Measurements from ENCODE around the gene DDX41. TPM values are rescaled to one million over a fixed set of nuclear protein-coding genes. Genes with fewer than 3 reads are reported as not detected.

Gene DDX41
- total RNA-seq, 1 experiment from 2014 or later = 136 TPM

DNA sequence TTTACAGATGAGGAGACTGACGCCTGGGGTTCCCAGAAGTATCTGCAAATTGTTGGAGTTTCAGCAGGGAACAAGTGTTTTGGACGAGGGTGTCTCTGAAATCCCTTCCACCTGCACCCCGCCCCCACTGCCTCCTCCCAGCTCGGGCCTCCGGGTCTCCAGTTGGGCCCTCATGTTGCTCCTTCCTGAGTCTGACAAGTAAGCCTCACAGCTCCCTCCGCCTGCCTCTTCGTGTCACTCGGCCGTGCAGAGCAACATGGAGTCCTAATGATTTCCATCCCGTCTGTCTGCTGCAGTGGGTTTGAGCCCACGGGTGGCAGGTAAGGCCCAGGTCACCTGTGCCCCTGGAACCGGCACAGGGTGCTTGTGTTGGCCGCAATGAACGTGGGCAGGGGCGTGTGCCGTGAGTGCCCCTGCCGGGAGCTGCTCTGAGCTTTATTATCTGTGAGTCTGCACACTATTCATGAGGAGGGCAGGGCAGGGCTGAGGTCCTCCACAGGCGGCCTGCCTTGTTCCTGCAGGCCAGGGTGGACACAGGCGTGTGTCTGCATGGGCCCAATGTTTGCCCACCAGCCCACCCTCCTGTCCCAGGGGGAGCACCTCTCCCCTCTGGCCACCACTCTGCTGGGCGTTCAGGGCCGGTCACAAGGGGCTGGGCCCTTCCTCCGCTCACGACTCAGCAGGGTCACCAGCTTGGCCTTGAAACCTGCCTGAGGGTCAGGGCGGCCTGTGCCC is 13.2 kb downstream of the DDX41 start:
- H3K4me3 Mint-ChIP-seq = no peak overlapping the region
- peak overlapping the region; percentile 27; the same call in 1 of the 2 replicates for H3K27ac Mint-ChIP-seq
- CTCF ChIA-PET = interaction anchor here (1.5 to 3.8 kb wide), 4 partner anchors 13 to 114 kb away, joined by 6 to 29 read pairs (median 6); no protein-coding TSS in a partner anchor

GRCh38 chr5:177502886-177503285 is 13.9 kb downstream of the DDX41 start:
- H3K36me3 Mint-ChIP-seq = peaks cover 10% of the 10 kb centered on the region
- H3K4me3 Mint-ChIP-seq = no peak overlapping the region
- POLR2A ChIA-PET = no interaction called here
- H3K27me3 Mint-ChIP-seq (ENCODE audit: low read depth) = peaks cover 28% of the 10 kb centered on the region
- peak overlapping the region; percentile 68 for H3K27ac Mint-ChIP-seq
- TF ChIP-seq, protein P1, sequence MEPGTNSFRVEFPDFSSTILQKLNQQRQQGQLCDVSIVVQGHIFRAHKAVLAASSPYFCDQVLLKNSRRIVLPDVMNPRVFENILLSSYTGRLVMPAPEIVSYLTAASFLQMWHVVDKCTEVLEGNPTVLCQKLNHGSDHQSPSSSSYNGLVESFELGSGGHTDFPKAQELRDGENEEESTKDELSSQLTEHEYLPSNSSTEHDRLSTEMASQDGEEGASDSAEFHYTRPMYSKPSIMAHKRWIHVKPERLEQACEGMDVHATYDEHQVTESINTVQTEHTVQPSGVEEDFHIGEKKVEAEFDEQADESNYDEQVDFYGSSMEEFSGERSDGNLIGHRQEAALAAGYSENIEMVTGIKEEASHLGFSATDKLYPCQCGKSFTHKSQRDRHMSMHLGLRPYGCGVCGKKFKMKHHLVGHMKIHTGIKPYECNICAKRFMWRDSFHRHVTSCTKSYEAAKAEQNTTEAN (CRISPR knock-in tag; IDR thresholded peaks at IDR 0.05) = no peak
- TF ChIP-seq ZNF232 (CRISPR knock-in tag; IDR thresholded peaks at IDR 0.05) = no peak
- TF ChIP-seq FOXP4 (CRISPR knock-in tag; IDR thresholded peaks at IDR 0.05) = no peak
- TF ChIP-seq ESRRA (CRISPR knock-in tag; IDR thresholded peaks at IDR 0.05; ENCODE audit: borderline replicate concordance) = no peak
- ATAC-seq = no peak
- DNase-seq (ENCODE audit: low spot score) = no peak
- no peaks in the 10 kb centered on the region for H3K9me3 Mint-ChIP-seq
- peaks cover 16% of the 10 kb centered on the region for H3K4me1 Mint-ChIP-seq
- CTCF ChIA-PET = interaction anchor here (0.6 to 3.8 kb wide), 5 partner anchors 45 to 193 kb away, joined by 3 to 33 read pairs (median 7); no protein-coding TSS in a partner anchor

More for the DNA sequence above, 13.2 kb downstream of the DDX41 start:
- Mint-ChIP-seq H3K4me1 (peaks cover 12% of the 10 kb centered on the region), H3K27me3 (ENCODE audit: low read depth) (peaks cover 22% of the 10 kb centered on the region), H3K9me3 (no peaks in the 10 kb centered on the region), H3K36me3 (peaks cover 10% of the 10 kb centered on the region)
- ATAC-seq (no peak), DNase-seq (ENCODE audit: low spot score) (no peak)
- TF ChIP-seq ZNF138 (CRISPR knock-in tag; conservative IDR thresholded peaks at IDR 0.05) = no peak
- TF ChIP-seq PRRX2 (CRISPR knock-in tag; IDR thresholded peaks at IDR 0.05) = no peak
- TF ChIP-seq, protein P2, sequence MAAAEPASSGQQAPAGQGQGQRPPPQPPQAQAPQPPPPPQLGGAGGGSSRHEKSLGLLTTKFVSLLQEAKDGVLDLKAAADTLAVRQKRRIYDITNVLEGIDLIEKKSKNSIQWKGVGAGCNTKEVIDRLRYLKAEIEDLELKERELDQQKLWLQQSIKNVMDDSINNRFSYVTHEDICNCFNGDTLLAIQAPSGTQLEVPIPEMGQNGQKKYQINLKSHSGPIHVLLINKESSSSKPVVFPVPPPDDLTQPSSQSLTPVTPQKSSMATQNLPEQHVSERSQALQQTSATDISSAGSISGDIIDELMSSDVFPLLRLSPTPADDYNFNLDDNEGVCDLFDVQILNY (CRISPR knock-in tag; IDR thresholded peaks at IDR 0.05) = no peak
- no peak for TF ChIP-seq ETV6 (CRISPR knock-in tag; IDR thresholded peaks at IDR 0.05)
- TF ChIP-seq NR1H2 (CRISPR knock-in tag; IDR thresholded peaks at IDR 0.05) = no peak
- TF ChIP-seq SMAD3 (CRISPR knock-in tag; IDR thresholded peaks at IDR 0.05; ENCODE audit: borderline replicate concordance) = no peak
- no peak for TF ChIP-seq ZMAT4 (CRISPR knock-in tag; IDR thresholded peaks at IDR 0.05)
- TF ChIP-seq GABPB1 (CRISPR knock-in tag; IDR thresholded peaks at IDR 0.05) = no peak
- TF ChIP-seq ZNF532 (CRISPR knock-in tag; IDR thresholded peaks at IDR 0.05; ENCODE audit: borderline replicate concordance) = no peak
- TF ChIP-seq NR3C1 (CRISPR knock-in tag; conservative IDR thresholded peaks at IDR 0.05; ENCODE audit: low read depth) = no peak
- POLR2A ChIA-PET = no interaction called here

Measured in WTC11 (cell line).